SW480 (cell line): ENCODE measurements around the gene HDGFL1.

Experiments
- DNase-seq: peaks from one replicate; pipeline ENCODE4 v3.0.0-alpha.2; 2016; ENCODE audit warnings: low spot score

HDGFL1 gene

DNA sequence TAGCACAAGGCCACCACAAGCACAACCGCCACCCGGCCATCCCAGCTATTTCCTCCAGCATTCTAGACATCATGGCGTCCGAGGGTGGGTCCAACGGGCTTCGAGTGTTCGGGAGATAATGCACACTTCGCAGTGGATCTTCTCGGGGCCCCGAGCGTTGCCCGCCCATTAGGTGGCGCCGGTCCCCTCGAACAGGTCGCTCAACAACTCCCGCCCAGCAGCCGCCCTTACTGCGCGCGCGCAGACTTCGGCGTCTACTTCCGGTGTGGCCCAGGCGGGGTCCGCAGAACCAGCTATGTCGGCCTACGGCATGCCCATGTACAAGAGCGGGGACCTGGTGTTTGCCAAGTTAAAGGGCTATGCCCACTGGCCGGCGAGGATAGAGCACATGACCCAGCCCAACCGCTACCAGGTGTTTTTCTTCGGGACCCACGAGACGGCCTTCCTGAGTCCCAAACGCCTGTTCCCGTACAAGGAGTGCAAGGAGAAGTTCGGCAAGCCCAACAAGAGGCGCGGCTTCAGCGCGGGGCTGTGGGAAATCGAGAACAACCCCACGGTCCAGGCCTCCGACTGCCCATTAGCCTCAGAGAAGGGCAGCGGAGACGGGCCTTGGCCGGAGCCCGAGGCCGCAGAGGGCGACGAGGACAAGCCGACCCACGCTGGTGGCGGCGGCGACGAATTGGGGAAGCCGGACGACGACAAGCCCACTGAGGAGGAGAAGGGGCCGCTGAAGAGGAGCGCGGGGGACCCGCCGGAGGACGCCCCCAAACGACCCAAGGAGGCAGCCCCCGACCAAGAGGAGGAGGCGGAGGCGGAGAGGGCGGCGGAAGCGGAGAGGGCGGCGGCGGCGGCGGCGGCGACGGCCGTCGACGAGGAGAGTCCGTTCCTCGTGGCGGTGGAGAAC, at the start of gene HDGFL1:
Gene HDGFL1, plus strand, starts transcription at position 286 of the 904 bp plus-strand sequence. Its CDS starts 10 bp downstream, at position 296.
- DNase-seq = no peak

DNA sequence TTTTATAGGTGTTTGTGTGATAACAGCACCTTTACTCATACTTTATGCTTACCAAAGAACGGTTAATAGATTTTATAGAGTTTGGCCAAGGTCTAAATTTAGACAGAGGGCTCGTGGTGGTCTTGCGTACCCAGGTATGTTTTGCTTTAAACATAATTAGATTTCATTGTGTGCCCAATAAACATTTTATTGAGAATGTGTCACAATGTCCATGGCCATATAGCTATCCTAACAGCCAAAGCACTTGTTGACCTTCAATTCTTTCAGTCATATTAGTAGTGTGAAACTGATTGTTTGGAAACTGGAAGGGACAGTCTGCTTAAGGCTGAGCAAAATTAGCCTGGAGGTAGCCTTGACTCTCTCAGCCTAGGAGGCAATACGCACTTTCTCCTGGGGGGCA, 48.3 kb upstream of the HDGFL1 start:
- DNase-seq = no peak

DNA sequence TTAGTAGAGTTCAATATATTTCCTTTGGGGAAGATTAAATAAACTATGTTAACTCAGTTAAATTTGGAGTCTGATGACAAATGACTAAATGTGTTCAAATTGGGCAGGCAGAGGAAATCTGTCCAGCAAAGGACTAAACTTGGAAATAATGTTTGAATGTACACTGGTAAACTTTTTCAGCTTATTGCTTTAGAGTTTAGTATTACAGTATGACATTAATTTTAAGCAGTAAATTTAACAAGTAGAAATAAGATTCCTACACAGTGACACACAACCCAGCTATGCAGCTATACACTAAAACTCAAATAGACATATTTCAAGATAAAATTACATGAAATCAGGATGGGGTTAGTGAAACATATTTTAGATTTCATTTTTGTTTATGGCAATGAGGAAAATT, 42.6 kb upstream of the HDGFL1 start:
- DNase-seq = no peak

DNA sequence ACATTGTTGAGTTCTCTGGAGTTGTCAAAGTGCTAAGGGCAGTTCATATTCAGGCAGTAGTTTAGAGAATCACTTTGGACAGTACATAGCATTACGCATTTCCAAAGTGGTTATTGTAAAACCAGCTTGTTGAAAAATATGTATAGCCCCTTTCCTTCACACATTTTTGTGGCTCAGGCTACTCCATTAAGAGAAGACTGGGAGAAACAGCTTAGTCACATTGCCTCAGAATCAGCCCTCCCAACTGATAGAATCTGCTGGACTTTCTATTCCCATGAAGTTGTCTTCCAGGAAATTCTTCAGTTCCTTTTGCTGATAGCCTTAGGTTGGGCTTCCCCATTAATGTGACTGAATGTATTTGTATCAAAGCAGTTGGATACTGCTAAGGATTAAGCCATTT, 39.5 kb upstream of the HDGFL1 start:
- DNase-seq = no peak

DNA sequence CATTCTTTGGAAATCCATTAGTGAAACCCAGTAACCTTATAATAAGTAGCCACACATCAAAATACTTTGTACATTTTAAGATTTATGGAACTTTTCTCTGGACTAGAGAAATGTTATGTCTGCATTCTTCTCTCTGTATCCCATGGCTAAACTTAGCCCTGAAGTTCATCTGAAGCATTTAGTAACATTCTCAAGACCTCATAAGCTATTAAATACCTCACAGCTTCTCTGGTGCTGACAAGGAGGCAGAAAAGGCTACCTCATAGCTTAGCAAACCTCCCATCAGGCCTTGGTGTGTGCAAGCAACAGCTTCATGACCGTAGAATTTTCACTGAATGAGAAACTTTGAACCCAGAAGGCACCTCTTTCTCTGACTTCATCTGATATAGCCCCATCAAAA, 38.9 kb upstream of the HDGFL1 start:
- no peak for DNase-seq

DNA sequence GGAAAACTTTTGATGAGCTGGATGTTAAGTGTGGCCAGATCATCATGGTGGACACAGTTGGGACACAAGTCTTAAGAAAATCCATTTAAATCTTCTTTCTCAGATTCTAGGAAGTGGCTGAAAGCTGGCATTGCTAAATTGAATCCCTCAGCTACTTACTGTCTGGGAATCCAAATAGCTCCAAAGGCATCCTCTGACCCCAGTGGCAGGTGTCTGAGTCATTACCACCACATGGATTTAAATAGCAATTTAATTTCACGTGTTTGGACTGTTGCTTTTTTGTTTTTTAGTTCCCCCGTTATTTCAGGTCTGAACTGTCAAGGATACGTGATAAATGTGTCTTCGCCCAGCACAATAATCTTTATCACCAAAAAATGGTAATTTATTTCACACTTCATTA, 33.2 kb upstream of the HDGFL1 start:
- DNase-seq = no peak

DNA sequence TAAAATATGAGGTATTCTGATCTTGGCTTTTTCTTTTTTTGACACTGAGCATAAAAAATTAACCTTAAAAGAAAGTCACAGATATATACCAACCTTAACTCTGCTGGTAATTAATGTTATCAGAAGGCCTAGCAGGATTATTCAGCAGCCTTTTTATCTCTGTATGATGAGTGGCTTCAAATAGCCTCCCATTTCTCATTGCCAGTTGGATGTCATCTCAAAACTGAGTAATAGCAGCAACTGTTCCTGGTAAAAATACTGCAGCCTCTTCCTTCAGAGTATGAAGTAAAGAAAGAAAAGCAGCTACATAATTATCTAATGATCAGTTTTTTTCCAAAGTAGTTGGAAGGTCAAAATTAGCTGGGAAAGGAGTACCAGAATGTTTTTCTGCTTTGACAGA, 24.9 kb upstream of the HDGFL1 start:
- no peak for DNase-seq

DNA sequence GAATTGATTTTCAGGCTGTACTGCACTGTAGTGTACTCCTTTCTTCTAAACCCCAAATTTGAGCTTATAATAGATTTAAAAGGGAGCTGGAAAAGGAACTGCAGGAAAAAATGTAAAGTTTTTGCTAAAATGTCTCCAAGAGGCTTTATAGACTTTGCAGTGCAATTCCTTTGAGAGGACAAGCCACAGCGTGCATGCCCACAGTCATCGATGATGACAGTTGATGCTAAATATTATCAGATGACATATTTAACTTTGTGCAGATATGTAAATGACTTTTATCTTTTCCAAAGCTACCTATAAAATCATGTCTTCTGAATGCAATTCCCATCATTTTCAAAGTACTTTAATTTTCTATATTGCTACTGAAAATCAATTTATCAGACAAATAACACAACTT, 24.3 kb upstream of the HDGFL1 start:
- DNase-seq = no peak

DNA sequence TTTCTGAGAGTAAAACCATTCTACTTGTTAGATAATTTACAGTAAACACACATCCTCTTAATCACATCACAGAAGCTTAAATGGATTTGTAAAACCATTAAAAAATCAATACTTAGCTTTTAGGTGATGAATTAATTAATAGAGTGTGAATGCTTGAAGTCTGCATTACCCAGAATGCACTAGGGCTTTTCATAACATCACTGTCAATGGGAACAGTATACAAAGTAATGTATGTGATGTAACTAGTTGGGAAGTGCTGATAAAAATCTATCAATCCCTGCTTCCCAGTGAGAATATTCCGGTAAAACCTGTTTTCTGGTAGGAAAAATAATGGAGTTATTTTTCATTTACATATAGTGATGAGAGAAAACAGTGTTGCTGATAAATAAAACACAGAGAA, 23.1 kb upstream of the HDGFL1 start:
- no peak for DNase-seq

DNA sequence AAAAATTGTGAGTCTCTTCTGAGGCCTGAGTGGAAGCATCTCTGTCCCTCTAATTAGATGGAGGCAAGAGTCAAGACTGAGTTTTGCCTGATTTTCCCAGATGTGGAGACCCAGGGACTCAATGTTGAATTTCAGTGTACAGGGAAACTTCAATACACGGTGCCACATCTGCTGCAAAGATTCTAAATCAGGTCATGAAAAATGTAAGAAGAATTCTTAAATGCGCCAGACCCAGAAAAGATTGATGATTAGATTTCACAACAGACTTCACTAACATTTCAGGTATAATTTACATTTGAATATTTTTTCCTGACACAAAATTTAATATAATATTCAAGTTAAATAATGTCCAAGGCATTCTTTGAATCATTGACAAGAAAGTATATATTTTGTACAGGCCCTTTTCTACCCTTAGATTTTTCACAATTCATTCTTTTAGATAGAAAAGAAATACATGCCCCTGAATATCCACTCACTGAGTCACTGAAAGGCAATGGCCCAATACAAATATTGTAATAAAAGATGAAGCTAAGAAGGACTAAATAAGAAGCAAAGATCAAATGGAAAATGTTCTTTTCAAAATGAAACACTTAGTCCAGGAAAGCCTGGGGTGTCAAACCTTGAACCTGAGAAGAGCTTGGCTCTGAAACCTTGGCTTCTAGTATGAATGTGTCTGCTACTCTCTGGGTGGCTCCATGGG, 18.2 kb upstream of the HDGFL1 start:
- DNase-seq = no peak

DNA sequence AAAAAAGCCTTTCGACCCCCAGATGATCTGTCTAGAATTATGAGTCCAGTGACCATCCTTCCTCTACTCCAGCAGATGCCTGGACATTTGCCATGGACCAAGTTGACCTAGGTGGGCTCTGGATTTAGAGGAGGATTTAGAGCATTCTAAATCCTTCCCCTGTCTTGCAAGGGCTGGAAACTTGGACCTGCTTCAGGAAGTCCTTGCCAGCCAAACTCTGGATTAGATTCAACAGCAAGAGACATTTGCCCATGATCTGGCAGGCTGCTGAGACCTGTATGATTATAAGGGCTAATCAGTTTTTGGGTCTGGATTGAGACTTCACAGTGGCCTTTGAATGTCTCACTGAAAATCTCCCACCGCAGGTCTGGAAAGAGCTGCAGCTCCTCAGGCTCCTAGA, 13.1 kb upstream of the HDGFL1 start:
- no peak for DNase-seq

DNA sequence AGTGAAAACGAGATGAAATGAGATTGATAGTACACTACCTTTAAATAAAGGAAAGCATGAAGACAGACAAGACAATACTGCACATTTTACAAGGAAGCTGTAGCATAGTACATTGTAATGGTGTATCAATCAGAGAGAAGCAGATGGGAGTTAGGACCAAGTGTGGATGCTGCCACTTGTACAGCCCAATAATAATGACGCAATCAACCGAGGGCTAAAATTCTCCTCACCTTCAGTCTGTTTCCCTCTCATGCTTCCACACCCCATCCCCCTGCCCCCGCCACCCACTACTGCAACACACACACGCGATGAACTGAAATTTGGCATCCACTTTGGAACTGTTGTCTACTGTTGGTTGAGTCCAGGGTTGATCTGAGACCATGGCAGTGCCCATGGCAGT, 12.4 kb upstream of the HDGFL1 start:
- no peak for DNase-seq

DNA sequence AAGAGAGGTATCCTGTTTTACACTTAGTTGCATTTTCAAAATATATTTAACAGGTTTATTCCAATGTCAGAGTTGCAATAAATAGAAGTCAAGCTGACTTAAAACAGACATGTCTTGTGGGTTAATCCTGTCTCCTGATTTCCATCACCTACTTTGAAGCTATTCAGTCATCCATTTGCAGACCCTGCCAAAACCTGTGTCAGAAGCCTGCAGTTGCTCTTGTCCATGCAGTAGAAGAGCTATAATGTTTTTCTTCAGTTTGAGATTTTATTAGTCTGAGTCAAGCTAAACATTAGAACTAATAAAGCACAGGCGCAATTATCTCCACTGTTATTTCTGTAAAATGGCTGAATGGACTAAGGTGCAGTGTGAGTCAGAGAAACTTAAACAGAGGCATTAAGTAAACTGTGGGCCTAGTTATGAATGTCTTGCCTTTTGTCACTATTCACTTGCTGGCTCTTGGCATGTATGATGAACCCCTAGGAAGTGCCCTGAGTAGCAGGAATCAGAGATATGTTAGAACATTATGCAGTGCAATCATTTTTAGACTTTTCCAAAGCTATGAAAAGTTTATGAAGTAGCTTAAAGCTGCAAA, 11.0 kb upstream of the HDGFL1 start:
- no peak for DNase-seq

DNA sequence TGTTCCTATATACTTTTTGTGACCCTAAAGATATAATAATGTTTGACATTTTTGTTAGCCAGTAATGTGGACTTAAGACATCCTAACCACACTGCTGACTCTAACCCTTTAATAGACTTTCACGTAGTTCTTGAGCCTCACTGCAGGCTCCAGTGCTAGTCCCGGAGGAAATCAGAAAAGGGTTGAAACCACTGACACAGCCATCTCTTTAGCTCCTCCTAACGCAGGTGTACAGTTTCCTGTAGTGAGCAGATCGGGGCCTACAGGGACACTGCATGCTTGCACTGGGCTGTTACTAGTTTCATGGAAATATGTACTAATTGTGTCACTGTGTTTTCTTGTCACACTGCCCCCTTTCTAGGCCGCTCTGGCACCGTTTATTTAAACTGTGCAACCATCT, 512 bp upstream of the HDGFL1 start:
- no peak for DNase-seq

DNA sequence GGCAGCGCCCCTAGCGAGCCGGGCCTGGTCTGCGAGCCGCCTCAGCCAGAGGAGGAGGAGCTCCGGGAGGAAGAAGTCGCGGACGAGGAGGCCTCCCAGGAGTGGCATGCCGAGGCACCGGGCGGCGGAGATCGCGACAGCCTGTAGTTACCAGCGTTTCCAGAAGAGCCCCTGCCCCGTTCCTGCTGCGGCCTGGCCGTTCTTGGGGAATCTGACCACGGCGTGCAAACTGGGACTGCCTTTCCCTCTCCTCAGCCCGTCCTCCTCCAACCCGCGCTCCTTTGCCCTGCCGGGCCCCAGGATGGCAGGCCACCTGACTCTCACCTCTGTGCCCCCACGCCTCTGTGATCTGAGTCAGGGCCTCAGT, 802 bp downstream of the HDGFL1 start:
- DNase-seq = no peak

DNA sequence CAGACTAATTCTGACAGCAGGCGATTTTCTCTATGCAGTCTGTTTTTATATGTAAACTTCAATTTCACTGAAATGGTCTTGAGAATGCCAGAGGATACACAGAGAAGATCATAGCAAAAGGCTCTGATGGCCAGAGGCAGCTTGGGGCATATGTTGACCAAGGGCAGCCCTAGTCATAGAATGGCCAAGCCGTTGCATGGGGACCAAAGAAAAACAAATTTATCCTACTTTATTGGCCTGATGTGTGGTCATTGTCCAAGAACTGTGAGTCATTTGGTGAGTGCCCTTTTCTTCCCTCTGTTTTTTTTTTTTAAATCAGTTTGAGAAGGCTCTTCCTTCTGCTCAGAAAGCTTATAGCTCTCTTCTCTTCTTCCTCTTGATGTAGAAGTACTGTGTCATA, 5.8 kb downstream of the HDGFL1 start:
- DNase-seq = no peak

DNA sequence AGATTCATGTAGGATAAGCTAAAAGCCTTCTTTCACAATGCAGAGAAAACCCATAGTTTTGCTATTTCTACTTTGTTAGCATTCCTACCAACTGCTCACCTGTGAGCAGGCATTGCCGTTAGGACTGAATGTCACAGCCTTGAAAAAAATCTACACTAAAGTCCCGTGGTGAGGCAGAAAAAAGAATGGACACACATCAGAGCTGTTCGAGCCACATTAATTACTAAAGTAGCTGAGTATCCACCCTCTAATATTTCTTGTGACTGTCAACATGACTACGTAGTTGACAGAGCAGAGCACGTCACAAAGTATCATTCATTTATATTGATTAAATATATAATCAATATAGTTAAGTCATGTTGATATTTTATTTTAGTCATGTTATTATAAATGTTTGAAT, 10.1 kb downstream of the HDGFL1 start:
- no peak for DNase-seq

DNA sequence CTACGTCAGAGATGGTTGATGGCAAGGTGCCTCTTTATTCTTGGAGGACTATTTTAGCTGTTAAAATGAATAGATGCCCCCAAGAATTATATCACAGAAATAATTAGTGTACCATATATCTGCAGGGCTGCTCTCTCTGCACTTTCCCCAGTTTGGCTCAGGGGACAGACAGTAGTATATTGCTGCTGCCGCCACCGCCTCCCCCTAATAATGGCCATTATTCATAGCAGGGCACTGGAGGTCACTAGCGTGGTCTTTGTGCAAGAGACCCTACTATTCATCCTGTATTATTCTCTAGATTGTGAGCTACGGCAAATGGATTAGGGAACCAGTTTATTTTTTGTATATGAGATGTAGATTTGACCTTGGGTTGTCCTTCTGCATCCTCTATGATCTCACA, 11.0 kb downstream of the HDGFL1 start:
- DNase-seq = no peak

DNA sequence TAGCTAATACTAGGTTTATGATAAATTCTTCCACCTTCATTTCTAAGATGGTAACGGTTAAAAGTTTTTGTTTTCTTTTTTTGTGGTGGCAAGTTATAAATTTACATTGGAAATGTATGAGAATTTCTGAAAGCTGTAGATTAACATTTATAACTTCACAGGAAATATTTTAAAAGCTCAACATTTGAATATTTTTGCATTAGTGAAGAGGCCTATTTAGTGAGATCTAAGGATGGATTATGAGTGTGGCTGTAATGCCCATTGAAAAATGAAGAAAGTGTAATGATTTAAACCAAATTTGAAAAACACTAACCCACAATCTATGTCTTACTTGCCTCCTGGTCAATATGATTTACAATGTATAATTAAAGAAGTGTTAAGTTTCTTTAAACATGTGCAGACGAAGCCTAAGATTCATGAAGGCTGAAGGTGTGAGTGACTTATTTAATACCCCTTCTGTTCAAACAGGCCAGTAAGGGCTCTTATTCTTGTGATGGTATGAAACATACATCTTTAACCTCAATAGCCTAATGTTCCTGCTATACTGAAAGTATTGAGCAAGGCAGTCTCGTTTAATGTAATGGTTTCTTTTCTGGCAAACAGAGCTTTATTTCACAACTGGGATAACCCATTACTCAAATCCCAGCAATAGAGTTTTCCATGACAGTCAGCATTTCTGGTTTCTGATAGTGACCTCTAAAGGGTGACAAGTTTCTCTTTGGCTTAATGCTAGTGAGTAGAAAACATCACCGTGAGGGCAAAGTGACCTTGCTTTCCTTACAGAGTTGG, 13.2 kb downstream of the HDGFL1 start:
- no peak for DNase-seq

DNA sequence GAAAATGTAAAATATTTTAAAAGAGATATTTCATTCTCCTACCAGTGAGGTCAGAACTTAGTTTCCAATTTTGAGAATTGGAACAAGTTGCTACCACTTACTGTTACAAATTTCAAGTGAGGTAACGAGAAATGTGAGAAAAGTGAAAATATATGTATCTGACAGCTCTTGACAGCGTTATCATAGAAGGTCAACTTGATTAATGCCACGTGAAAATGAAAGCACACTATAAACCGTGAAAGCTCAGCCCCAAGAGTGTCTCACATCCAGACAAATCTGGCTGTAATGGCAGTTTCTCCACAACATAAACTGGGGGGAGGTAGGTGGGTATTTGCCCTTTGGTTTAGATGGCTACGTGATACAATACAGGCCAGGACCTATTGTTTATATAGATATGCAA, 13.9 kb downstream of the HDGFL1 start:
- DNase-seq = no peak

DNA sequence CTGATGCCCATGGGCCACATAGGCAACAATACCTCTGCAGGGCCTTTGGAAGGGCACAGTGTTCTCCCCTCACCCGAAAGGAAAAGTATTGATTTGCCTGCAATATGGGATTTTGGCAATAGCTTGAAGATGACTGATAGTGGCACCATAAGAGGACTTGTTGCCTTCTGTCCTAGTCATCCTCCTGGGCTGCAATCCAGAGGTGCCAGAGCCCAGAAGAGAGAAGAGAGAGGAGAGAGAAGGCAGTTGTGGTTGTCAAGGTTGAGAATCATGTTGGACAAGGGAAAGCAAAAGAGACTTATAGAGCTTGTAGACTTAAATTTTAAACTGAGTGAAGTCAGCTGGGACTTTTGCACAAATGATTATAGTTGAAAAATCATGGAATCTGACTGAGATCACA, 14.6 kb downstream of the HDGFL1 start:
- DNase-seq = no peak

DNA sequence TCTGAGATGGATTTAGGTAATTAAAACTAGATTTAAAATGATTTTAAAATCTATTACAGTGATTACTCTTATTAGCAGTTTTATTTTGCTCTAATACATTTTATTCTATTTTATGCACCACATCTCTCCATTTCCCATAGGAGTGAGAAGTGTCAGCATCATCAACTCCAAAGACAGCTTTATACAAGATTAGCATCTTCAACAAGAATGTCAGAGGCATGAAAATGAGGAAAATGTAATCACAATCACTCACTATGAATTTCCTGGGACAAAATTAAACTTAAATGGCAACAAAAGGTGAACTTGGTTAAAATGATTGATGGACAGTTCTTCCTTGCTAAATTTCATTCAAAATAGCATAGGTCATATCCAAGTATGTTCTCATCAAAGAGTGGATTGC, 19.8 kb downstream of the HDGFL1 start:
- DNase-seq = no peak

DNA sequence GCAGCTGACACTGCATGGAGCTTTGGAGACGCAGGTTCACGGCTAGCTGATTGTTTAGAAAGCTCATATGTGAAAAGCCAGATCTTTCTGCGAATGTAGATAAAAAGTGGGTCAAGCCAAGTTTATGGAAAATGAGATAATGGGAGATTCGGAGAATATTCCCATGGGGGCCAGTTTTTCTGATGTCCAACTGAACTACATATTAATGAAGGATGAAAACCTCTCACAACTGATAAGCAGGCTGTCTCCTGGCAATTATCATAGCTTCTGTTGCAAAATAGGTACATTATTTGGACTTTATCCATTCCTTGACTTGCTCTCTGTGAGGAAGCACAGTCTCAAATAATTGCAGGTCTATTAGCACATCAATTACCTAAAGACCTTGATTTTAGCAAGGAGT, 21.1 kb downstream of the HDGFL1 start:
- DNase-seq = no peak
